Glutamatergic neuron (in vitro differentiated cells): ENCODE measurements around the gene HSD17B2. TPM values are rescaled to one million over a fixed set of nuclear protein-coding genes. Genes with fewer than 3 reads are reported as not detected.

Experiments
- DNase-seq: peaks from one replicate; pipeline ENCODE4 v3.0.0; 2022
- H3K27ac Mint-ChIP-seq: one replicate; pipeline ENCODE4 v1.8.0; 2020; ENCODE audit warnings: mild to moderate bottlenecking, mixed read lengths, inconsistent platforms; ENCODE audit not compliant: unreplicated experiment
- H3K27me3 Mint-ChIP-seq: one replicate; pipeline ENCODE4 v1.8.0; 2020; ENCODE audit warnings: mild to moderate bottlenecking, moderate library complexity, mixed read lengths, inconsistent platforms; ENCODE audit not compliant: unreplicated experiment
- H3K36me3 Mint-ChIP-seq: one replicate; pipeline ENCODE4 v1.8.0; 2020; ENCODE audit warnings: mild to moderate bottlenecking, mixed read lengths, inconsistent platforms; ENCODE audit not compliant: unreplicated experiment
- H3K4me1 Mint-ChIP-seq: one replicate; pipeline ENCODE4 v1.8.0; 2020; ENCODE audit warnings: mild to moderate bottlenecking, low read depth, mixed read lengths, inconsistent platforms; ENCODE audit not compliant: unreplicated experiment
- H3K4me3 Mint-ChIP-seq: one replicate; pipeline ENCODE4 v1.8.0; 2020; ENCODE audit warnings: mild to moderate bottlenecking, mixed read lengths, inconsistent platforms; ENCODE audit not compliant: unreplicated experiment
- H3K9me3 Mint-ChIP-seq: one replicate; pipeline ENCODE4 v1.8.0; 2020; ENCODE audit warnings: mild to moderate bottlenecking, moderate library complexity, mixed read lengths, inconsistent platforms; ENCODE audit not compliant: unreplicated experiment
- CTCF ChIP-seq: fragments of 200-600 bp; sonication (generic); IDR thresholded peaks from one replicate; pipeline ENCODE4 v1.5.0; 2021; ENCODE audit not compliant: partially characterized antibody, unreplicated experiment
- total RNA-seq: library from RNA; stranded (reverse); fragmentation: NEBNext Ultra II Directional; extraction: Animal tissue kit (Norgen Biotek cat#: 25700); gene quantifications from one replicate; pipeline ENCODE4 v1.2.1, GENCODE V29; 2021; ENCODE audit not compliant: unreplicated experiment

HSD17B2 gene
- total RNA-seq, 1 donor from 2014 or later, result not detected

GRCh38 chr16:82046941-82047340 is 11.9 kb downstream of the HSD17B2 start:
- Mint-ChIP-seq H3K4me1 (no peaks in the 10 kb centered on the region), H3K9me3 (no peaks in the 10 kb centered on the region), H3K27me3 (peaks cover 1% of the 10 kb centered on the region), H3K27ac (no peak overlapping the region), H3K4me3 (no peak overlapping the region), H3K36me3 (no peaks in the 10 kb centered on the region)
- TF ChIP-seq CTCF, result no peak
- no peak for DNase-seq

- no peak for TF ChIP-seq CTCF
- Mint-ChIP-seq H3K27me3 (peaks cover 1% of the 10 kb centered on the region), H3K4me3 (no peak overlapping the region), H3K4me1 (no peaks in the 10 kb centered on the region), H3K36me3 (no peaks in the 10 kb centered on the region), H3K9me3 (no peaks in the 10 kb centered on the region), H3K27ac (no peak overlapping the region)
- no peak for DNase-seq
Observed at GRCh38 chr16:82047374-82047773, 12.3 kb downstream of the HSD17B2 start.

- Mint-ChIP-seq H3K9me3 (no peaks in the 10 kb centered on the region), H3K4me3 (no peak overlapping the region), H3K27me3 (peaks cover 1% of the 10 kb centered on the region), H3K27ac (no peak overlapping the region), H3K4me1 (no peaks in the 10 kb centered on the region), H3K36me3 (no peaks in the 10 kb centered on the region)
- DNase-seq, result no peak
- TF ChIP-seq CTCF, result no peak
Observed at GRCh38 chr16:82047787-82048186, 12.7 kb downstream of the HSD17B2 start.

- H3K9me3 Mint-ChIP-seq, result no peaks in the 10 kb centered on the region
- peaks cover 1% of the 10 kb centered on the region for H3K27me3 Mint-ChIP-seq
- no peaks in the 10 kb centered on the region for H3K4me1 Mint-ChIP-seq
- no peaks in the 10 kb centered on the region for H3K36me3 Mint-ChIP-seq
- no peak overlapping the region for H3K27ac Mint-ChIP-seq
- no peak for DNase-seq
- TF ChIP-seq CTCF, result no peak
- no peak overlapping the region for H3K4me3 Mint-ChIP-seq
Observed at GRCh38 chr16:82049484-82049883, 14.4 kb downstream of the HSD17B2 start.

GRCh38 chr16:82050506-82050905 is 15.5 kb downstream of the HSD17B2 start:
- TF ChIP-seq CTCF, result no peak
- no peak for DNase-seq
- Mint-ChIP-seq H3K36me3 (no peaks in the 10 kb centered on the region), H3K9me3 (no peaks in the 10 kb centered on the region), H3K27me3 (peaks cover 3% of the 10 kb centered on the region), H3K4me1 (peaks cover 2% of the 10 kb centered on the region), H3K27ac (no peak overlapping the region), H3K4me3 (no peak overlapping the region)
